ENCODE measurements around the gene UNC5A.

UNC5A gene

GRCh38 chr5:176781638-176782570 lies 28.5 kb upstream of the UNC5A start:
- no peak for DNase-seq (ENCODE audit: low spot score)

GRCh38 chr5:176784218-176785165 lies 25.9 kb upstream of the UNC5A start:
- DNase-seq (ENCODE audit: low spot score): peak; percentile 79

GRCh38 chr5:176785184-176786145 lies 24.9 kb upstream of the UNC5A start:
- no peak for DNase-seq (ENCODE audit: low spot score)

GRCh38 chr5:176787676-176788075 lies 22.7 kb upstream of the UNC5A start:
- no peak for DNase-seq (ENCODE audit: low spot score)

- no peak for DNase-seq (ENCODE audit: low spot score)
Measured at GRCh38 chr5:176788091-176788490, 22.3 kb upstream of the UNC5A start.

- DNase-seq (ENCODE audit: low spot score): no peak
Measured at GRCh38 chr5:176788941-176789872, 21.2 kb upstream of the UNC5A start.

GRCh38 chr5:176789873-176790615 lies 20.3 kb upstream of the UNC5A start:
- DNase-seq (ENCODE audit: low spot score): no peak

- no peak for DNase-seq (ENCODE audit: low spot score)
Measured at GRCh38 chr5:176790941-176791340, 19.4 kb upstream of the UNC5A start.

- no peak for DNase-seq (ENCODE audit: low spot score)
Measured at GRCh38 chr5:176792655-176793342, 17.6 kb upstream of the UNC5A start.

GRCh38 chr5:176793343-176793699 lies 17.0 kb upstream of the UNC5A start:
- no peak for DNase-seq (ENCODE audit: low spot score)

GRCh38 chr5:176793736-176794135 lies 16.6 kb upstream of the UNC5A start:
- DNase-seq (ENCODE audit: low spot score): no peak

GRCh38 chr5:176794509-176794908 lies 15.8 kb upstream of the UNC5A start:
- no peak for DNase-seq (ENCODE audit: low spot score)

GRCh38 chr5:176796411-176796810 lies 13.9 kb upstream of the UNC5A start:
- peak; percentile 61 for DNase-seq (ENCODE audit: low spot score)

GRCh38 chr5:176796970-176797369 lies 13.4 kb upstream of the UNC5A start:
- DNase-seq (ENCODE audit: low spot score): no peak

GRCh38 chr5:176797456-176798050 lies 12.8 kb upstream of the UNC5A start:
- no peak for DNase-seq (ENCODE audit: low spot score)

- DNase-seq (ENCODE audit: low spot score): no peak
Measured at GRCh38 chr5:176798086-176798876, 12.1 kb upstream of the UNC5A start.

GRCh38 chr5:176798949-176799348 lies 11.4 kb upstream of the UNC5A start:
- DNase-seq (ENCODE audit: low spot score): no peak

- DNase-seq (ENCODE audit: low spot score): no peak
Measured at GRCh38 chr5:176799488-176799887, 10.9 kb upstream of the UNC5A start.

Measured in GM03348 (cell line).